Mesendoderm (in vitro differentiated cells): ENCODE data around the gene KIAA0319L. TPM values are rescaled to one million over a fixed set of nuclear protein-coding genes. Genes with fewer than 3 reads are reported as not detected.

Source experiments
- DNase-seq: peaks from one replicate; pipeline ENCODE4 v3.0.0; 2013
- H2AK5ac ChIP-seq: 2 replicates; pipeline ENCODE4 v1.6.1; 2013; ENCODE audit warnings: low read length, inconsistent platforms
- H2BK120ac ChIP-seq: 2 replicates; pipeline ENCODE4 v1.6.1; 2013; ENCODE audit warnings: low read depth, mild to moderate bottlenecking, low read length, moderate library complexity, mixed read lengths
- H2BK15ac ChIP-seq: replicated peaks from 2 replicates; pipeline ENCODE4 v1.6.1; 2013; ENCODE audit warnings: low read depth, mild to moderate bottlenecking, moderate library complexity
- H2BK5ac ChIP-seq: 2 replicates; pipeline ENCODE4 v1.6.1; 2013; ENCODE audit warnings: low read length, inconsistent platforms
- H3K18ac ChIP-seq: 2 replicates; pipeline ENCODE4 v1.6.1; 2013; ENCODE audit warnings: mild to moderate bottlenecking, low read length, mixed read lengths
- H3K23ac ChIP-seq: one replicate; pipeline ENCODE4 v1.6.1; 2013; ENCODE audit warnings: low read length
- H3K27ac ChIP-seq: 2 replicates; pipeline ENCODE4 v1.5.1; 2013; ENCODE audit warnings: low read depth, mild to moderate bottlenecking, inconsistent platforms, low read length, moderate library complexity
- H3K27me3 ChIP-seq: 2 replicates; pipeline ENCODE4 v1.6.1; 2013; ENCODE audit warnings: low read length, control low read depth, mild to moderate bottlenecking, inconsistent platforms; ENCODE audit not compliant: insufficient read depth, poor library complexity
- H3K36me3 ChIP-seq: 2 replicates; pipeline ENCODE4 v1.6.1; 2013; ENCODE audit warnings: low read length, inconsistent platforms; ENCODE audit not compliant: control insufficient read depth, insufficient read depth
- H3K4ac ChIP-seq: one replicate; pipeline ENCODE4 v1.6.1; 2013; ENCODE audit warnings: low read depth, mild to moderate bottlenecking, low read length, moderate library complexity
- H3K4me1 ChIP-seq: 2 replicates; pipeline ENCODE4 v1.6.1; 2013; ENCODE audit warnings: low read depth, low read length, inconsistent platforms; ENCODE audit not compliant: control insufficient read depth
- H3K4me2 ChIP-seq: 2 replicates; pipeline ENCODE4 v1.6.1; 2013; ENCODE audit warnings: low read length
- H3K4me3 ChIP-seq: 2 replicates; pipeline ENCODE4 v1.5.1; 2013; ENCODE audit warnings: mild to moderate bottlenecking, low read length
- H3K56ac ChIP-seq: one replicate; pipeline ENCODE4 v1.6.1; 2013; ENCODE audit warnings: low read length
- H3K79me1 ChIP-seq: 2 replicates; pipeline ENCODE4 v1.6.1; 2013; ENCODE audit warnings: low read length, inconsistent platforms
- H3K79me2 ChIP-seq: 2 replicates; pipeline ENCODE4 v1.6.1; 2013; ENCODE audit warnings: mild to moderate bottlenecking, low read length; ENCODE audit not compliant: control insufficient read depth, insufficient read depth
- H3K9ac ChIP-seq: 2 replicates; pipeline ENCODE4 v1.6.1; 2013; ENCODE audit warnings: low read length, inconsistent platforms
- H4K5ac ChIP-seq: one replicate; pipeline ENCODE4 v1.6.1; 2013; ENCODE audit warnings: low read length
- H4K8ac ChIP-seq: one replicate; pipeline ENCODE4 v1.6.1; 2013; ENCODE audit warnings: low read depth, mild to moderate bottlenecking, control low read depth, low read length, moderate library complexity
- WGBS: extraction: QIAGEN DNeasy Blood & Tissue Kit; methylation state at CpG from one replicate; pipeline ENCODE4 v1.1.7; 2013; ENCODE audit warnings: low lambda C conversion rate, missing lambda C conversion rate; ENCODE audit not compliant: insufficient coverage; ENCODE audit errors: extremely low coverage; 5-methylcytosine and 5-hydroxymethylcytosine counted together
- polyA plus RNA-seq, 2 experiments: library from polyadenylated mRNA; stranded (reverse); fragments of 200-250 nt; gene quantifications; one replicate each; pipeline ENCODE4 v1.2.3, GENCODE V29; 2013

KIAA0319L gene
- 15.1 TPM for polyA plus RNA-seq (2013, experiment 1 of 2)
- 16.4 TPM for polyA plus RNA-seq (2013, experiment 2 of 2)

GRCh38 chr1:35557118-35557610 is at the start of gene KIAA0319L:
TSS of gene KIAA0319L (minus strand) at chr1:35557403. CDS start at chr1:35554491, 2,912 bp downstream.
- H3K4me2 ChIP-seq = peak within 1 kb of the TSS; percentile 97
- H3K18ac ChIP-seq = peak within 1 kb of the TSS; percentile 94
- no peak for DNase-seq
- peaks cover 19% of the 10 kb centered on the region for H3K79me1 ChIP-seq
- H4K8ac ChIP-seq = no peak within 1 kb of the TSS
- no CpG with 5 or more reads among the region's 39 CpGs for WGBS
- peak within 1 kb of the TSS; percentile 96 for H3K56ac ChIP-seq
- H3K36me3 ChIP-seq = peaks cover 3% of the 10 kb centered on the region
- no peak within 1 kb of the TSS for H3K23ac ChIP-seq
- H3K27ac ChIP-seq = peak within 1 kb of the TSS; percentile 100
- H2BK120ac ChIP-seq = no peak within 1 kb of the TSS
- peak within 1 kb of the TSS; percentile 76 for H3K4me3 ChIP-seq
- peak within 1 kb of the TSS; percentile 83 for H3K9ac ChIP-seq
- H3K4me1 ChIP-seq = peaks cover 12% of the 10 kb centered on the region
- peak within 1 kb of the TSS; percentile 66 for H4K5ac ChIP-seq
- H2BK5ac ChIP-seq = peak within 1 kb of the TSS; percentile 75
- H3K79me2 ChIP-seq = peaks cover 15% of the 10 kb centered on the region
- H2AK5ac ChIP-seq = no peak within 1 kb of the TSS
- H3K27me3 ChIP-seq = no peaks in the 10 kb centered on the region
- H3K4ac ChIP-seq = no peak within 1 kb of the TSS
- H2BK15ac ChIP-seq = no peak within 1 kb of the TSS

GRCh38 chr1:35605867-35606182 is 48.6 kb upstream of the KIAA0319L start:
- peaks cover 4% of the 10 kb centered on the region for H3K36me3 ChIP-seq
- no peak overlapping the region for H3K4ac ChIP-seq
- no peak overlapping the region for H3K23ac ChIP-seq
- no peak overlapping the region for H4K8ac ChIP-seq
- no peaks in the 10 kb centered on the region for H3K4me1 ChIP-seq
- H2AK5ac ChIP-seq = no peak overlapping the region
- H3K27ac ChIP-seq = no peak overlapping the region
- no peak overlapping the region for H4K5ac ChIP-seq
- H2BK5ac ChIP-seq = no peak overlapping the region
- no peak overlapping the region for H3K18ac ChIP-seq
- no peak overlapping the region for H2BK120ac ChIP-seq
- no peak overlapping the region for H3K4me3 ChIP-seq
- H3K79me1 ChIP-seq = peaks cover 5% of the 10 kb centered on the region
- H3K4me2 ChIP-seq = no peak overlapping the region
- peak; percentile 63 for DNase-seq
- WGBS = no CpG with 5 or more reads among the region's 4 CpGs
- no peak overlapping the region for H3K56ac ChIP-seq
- H3K9ac ChIP-seq = no peak overlapping the region
- H3K79me2 ChIP-seq = peaks cover 3% of the 10 kb centered on the region
- H3K27me3 ChIP-seq = no peaks in the 10 kb centered on the region
- H2BK15ac ChIP-seq = no peak overlapping the region

- H3K4me1 ChIP-seq = no peaks in the 10 kb centered on the region
- peaks cover 4% of the 10 kb centered on the region for H3K36me3 ChIP-seq
- H3K18ac ChIP-seq = no peak overlapping the region
- no peak overlapping the region for H3K4me2 ChIP-seq
- no peak overlapping the region for H3K4ac ChIP-seq
- H3K56ac ChIP-seq = no peak overlapping the region
- H3K79me1 ChIP-seq = peaks cover 5% of the 10 kb centered on the region
- no CpG with 5 or more reads among the region's 6 CpGs for WGBS
- H3K27me3 ChIP-seq = no peaks in the 10 kb centered on the region
- H3K9ac ChIP-seq = no peak overlapping the region
- H2BK120ac ChIP-seq = no peak overlapping the region
- H2BK15ac ChIP-seq = no peak overlapping the region
- no peak for DNase-seq
- no peak overlapping the region for H3K23ac ChIP-seq
- H3K27ac ChIP-seq = no peak overlapping the region
- H2AK5ac ChIP-seq = no peak overlapping the region
- H4K5ac ChIP-seq = no peak overlapping the region
- H3K4me3 ChIP-seq = no peak overlapping the region
- peaks cover 3% of the 10 kb centered on the region for H3K79me2 ChIP-seq
- no peak overlapping the region for H4K8ac ChIP-seq
- no peak overlapping the region for H2BK5ac ChIP-seq
These were observed 48.1 kb upstream of the KIAA0319L start for GRCh38 chr1:35605071-35605866.

- no CpG with 5 or more reads among the region's 4 CpGs for WGBS
- no peak overlapping the region for H3K27ac ChIP-seq
- peaks cover 5% of the 10 kb centered on the region for H3K79me1 ChIP-seq
These were observed 46.7 kb upstream of the KIAA0319L start for GRCh38 chr1:35603941-35604340.

GRCh38 chr1:35603468-35603867 is 46.3 kb upstream of the KIAA0319L start:
- no CpG with 5 or more reads among the region's 3 CpGs for WGBS
- H2BK5ac ChIP-seq = no peak overlapping the region
- H2BK120ac ChIP-seq = no peak overlapping the region
- no peak overlapping the region for H3K4ac ChIP-seq
- H3K18ac ChIP-seq = no peak overlapping the region
- peaks cover 5% of the 10 kb centered on the region for H3K79me1 ChIP-seq
- no peak overlapping the region for H3K23ac ChIP-seq
- H3K56ac ChIP-seq = no peak overlapping the region
- H3K4me3 ChIP-seq = no peak overlapping the region
- H3K4me2 ChIP-seq = no peak overlapping the region
- peaks cover 2% of the 10 kb centered on the region for H3K36me3 ChIP-seq
- H2AK5ac ChIP-seq = no peak overlapping the region
- no peak for DNase-seq
- H2BK15ac ChIP-seq = no peak overlapping the region
- peaks cover 1% of the 10 kb centered on the region for H3K79me2 ChIP-seq
- no peak overlapping the region for H4K8ac ChIP-seq
- no peaks in the 10 kb centered on the region for H3K4me1 ChIP-seq
- H3K9ac ChIP-seq = no peak overlapping the region
- H3K27me3 ChIP-seq = no peaks in the 10 kb centered on the region
- no peak overlapping the region for H4K5ac ChIP-seq
- no peak overlapping the region for H3K27ac ChIP-seq

More at GRCh38 chr1:35603941-35604340, 46.7 kb upstream of the KIAA0319L start:
- Histone ChIP-seq H3K56ac (no peak overlapping the region), H2AK5ac (no peak overlapping the region), H3K9ac (no peak overlapping the region), H3K4ac (no peak overlapping the region), H3K4me3 (no peak overlapping the region), H3K79me2 (peaks cover 1% of the 10 kb centered on the region), H3K27me3 (no peaks in the 10 kb centered on the region), H3K36me3 (peaks cover 2% of the 10 kb centered on the region), H3K4me2 (no peak overlapping the region), H2BK120ac (no peak overlapping the region), H2BK5ac (no peak overlapping the region), H4K5ac (no peak overlapping the region), H3K18ac (no peak overlapping the region), H2BK15ac (no peak overlapping the region), H3K23ac (no peak overlapping the region), H4K8ac (no peak overlapping the region), H3K4me1 (no peaks in the 10 kb centered on the region)
- DNase-seq = no peak
